ENCODE data around the gene RBM34. TPM values are rescaled to one million over a fixed set of nuclear protein-coding genes. Genes with fewer than 3 reads are reported as not detected.

RBM34 gene
- total and polyA plus RNA-seq, 2 donors (not counting 1 experiment from before 2014, with no cell fraction given) = 30.3 to 64.1 TPM

DNA sequence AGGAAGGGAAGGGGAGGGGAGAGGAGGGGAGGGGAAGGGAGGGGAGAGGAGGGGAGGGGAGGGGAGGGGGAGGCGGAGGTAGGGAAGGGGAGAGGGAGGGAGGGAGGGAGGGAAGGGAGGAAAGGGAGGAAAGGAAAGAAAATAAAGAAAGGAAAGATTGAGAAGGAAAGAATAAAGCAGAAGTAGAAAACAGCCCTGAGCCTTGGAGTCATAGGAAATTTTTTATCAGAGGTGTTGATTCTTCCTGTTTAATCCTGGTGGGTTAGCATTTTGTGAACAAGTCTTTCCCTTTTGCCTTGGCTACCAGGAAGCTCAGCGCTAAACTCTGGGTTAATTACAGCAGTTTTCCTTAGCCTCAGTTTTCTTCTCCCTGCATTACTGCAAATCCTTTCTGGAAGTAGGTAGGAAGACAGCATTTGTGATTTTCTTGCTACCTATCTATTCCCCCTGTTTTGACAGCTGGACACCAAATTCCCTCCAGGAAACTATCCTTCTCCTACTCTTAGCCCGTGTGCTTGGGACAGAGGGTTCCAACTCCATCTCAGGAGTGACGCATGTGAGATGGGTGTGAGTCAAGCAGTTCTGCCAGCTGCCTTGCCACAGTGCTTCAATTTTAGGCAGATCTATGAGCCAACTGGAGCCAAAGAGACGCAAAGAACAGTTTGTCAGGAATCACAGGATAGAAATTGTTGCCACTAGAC, 59.3 kb downstream of the RBM34 start:
- Histone ChIP-seq H3K9me3 (ENCODE audit: control insufficient read depth, insufficient read depth, low read depth, low read length) (no peaks in the 10 kb centered on the region), H3K4me3 (replicated peaks in 1 of 4; ENCODE audit: control extremely low read depth in 1 of 4, insufficient read depth in 1 of 4, low read depth in 3 of 4, low read length in 4 of 4) (no peak overlapping the region), H3K27me3 (ENCODE audit: control insufficient read depth, insufficient read depth, low read length) (no peaks in the 10 kb centered on the region), H3K27ac (ENCODE audit: insufficient read depth, low read length) (no peak overlapping the region), H3K4me1 (ENCODE audit: control insufficient read depth, extremely low read depth, insufficient read depth, low read length) (no peaks in the 10 kb centered on the region), H3K36me3 (ENCODE audit: control insufficient read depth, insufficient read depth, low read length) (no peaks in the 10 kb centered on the region), H3K4me2 (ENCODE audit: extremely low read depth, insufficient read depth, low read length) (no peak overlapping the region), H2AFZ (ENCODE audit: low read length) (no peak overlapping the region), H3K9ac (ENCODE audit: insufficient read depth, low read length) (no peak overlapping the region), H4K20me1 (ENCODE audit: control insufficient read depth, extremely low read depth, insufficient read depth, low read length) (no peaks in the 10 kb centered on the region), H3K79me2 (ENCODE audit: control insufficient read depth, insufficient read depth, low read length) (no peaks in the 10 kb centered on the region)
- DNase-seq (ENCODE audit: low read depth in 2 of 2) = peak in 1 of 2 donors; percentile 40
- TF ChIP-seq CTCF (conservative IDR thresholded peaks at IDR 0.05 in 1 of 2, IDR thresholded peaks at IDR 0.05 in 1 of 2; ENCODE audit: low read depth in 1 of 2, low read length in 2 of 2) (no peak), EZH2 (IDR thresholded peaks at IDR 0.05; ENCODE audit: low read length, missing control alignments) (no peak)

- peak in 1 of 2 donors; percentile 44 for DNase-seq (ENCODE audit: low read depth in 2 of 2)
These were observed 60.8 kb downstream of the RBM34 start for GRCh38 chr1:235100194-235100772.

More at GRCh38 chr1:235100194-235100772, 60.8 kb downstream of the RBM34 start:
- Histone ChIP-seq H3K4me3 (replicated peaks in 1 of 4; ENCODE audit: control extremely low read depth in 1 of 4, insufficient read depth in 1 of 4, low read depth in 3 of 4, low read length in 4 of 4) (no peak overlapping the region), H3K27me3 (ENCODE audit: control insufficient read depth, insufficient read depth, low read length) (no peaks in the 10 kb centered on the region), H4K20me1 (ENCODE audit: control insufficient read depth, extremely low read depth, insufficient read depth, low read length) (no peaks in the 10 kb centered on the region), H3K9ac (ENCODE audit: insufficient read depth, low read length) (no peak overlapping the region), H2AFZ (ENCODE audit: low read length) (no peak overlapping the region), H3K79me2 (ENCODE audit: control insufficient read depth, insufficient read depth, low read length) (no peaks in the 10 kb centered on the region), H3K27ac (ENCODE audit: insufficient read depth, low read length) (no peak overlapping the region), H3K36me3 (ENCODE audit: control insufficient read depth, insufficient read depth, low read length) (no peaks in the 10 kb centered on the region), H3K9me3 (ENCODE audit: control insufficient read depth, insufficient read depth, low read depth, low read length) (no peaks in the 10 kb centered on the region), H3K4me1 (ENCODE audit: control insufficient read depth, extremely low read depth, insufficient read depth, low read length) (no peaks in the 10 kb centered on the region), H3K4me2 (ENCODE audit: extremely low read depth, insufficient read depth, low read length) (no peak overlapping the region)
- no peak for TF ChIP-seq EZH2 (IDR thresholded peaks at IDR 0.05; ENCODE audit: low read length, missing control alignments)
- no peak for TF ChIP-seq CTCF (conservative IDR thresholded peaks at IDR 0.05 in 1 of 2, IDR thresholded peaks at IDR 0.05 in 1 of 2; ENCODE audit: low read depth in 1 of 2, low read length in 2 of 2)
